Activated T-helper 1 cell treated with Interleukin-2 at 50 U/mL for 16 hours (primary cell): ENCODE results near the gene PNPT1.
"Not testable (repeated sequence)": the region's sequence is repeated elsewhere in the genome, so short reads cannot be mapped to it uniquely, and the experiment has no call there.

Experiments used
- DNase-seq: peaks from one replicate; pipeline ENCODE4 v3.0.0-alpha.2; 2020; ENCODE audit warnings: low read depth

Gene PNPT1

GRCh38 chr2:55596795-55597194 is 96.8 kb downstream of the PNPT1 start:
- not testable (repeated sequence) for DNase-seq

GRCh38 chr2:55595536-55595935 is 98.1 kb downstream of the PNPT1 start:
- DNase-seq, result no peak

- no peak for DNase-seq
Measured at GRCh38 chr2:55592130-55592529, 101.5 kb downstream of the PNPT1 start.

- no peak for DNase-seq
Measured at GRCh38 chr2:55590810-55591440, 102.7 kb downstream of the PNPT1 start.

GRCh38 chr2:55585451-55586080 is 108.1 kb downstream of the PNPT1 start:
- no peak for DNase-seq
